Lower lobe of right lung (tissue), 2 donors: ENCODE measurements around the gene ZFR2. TPM values are rescaled to one million over a fixed set of nuclear protein-coding genes. Genes with fewer than 3 reads are reported as not detected.

ENCODE experiments used
- ATAC-seq, 2 donors: fragments of 200-7000 bp; cut with Tn5 transposase; one replicate each; pipeline ENCODE4 v1.9.1; 2020 to 2022; ENCODE audit warnings: mild to moderate bottlenecking in 2 of 2, moderate library complexity in 2 of 2
- DNase-seq: peaks from one replicate; pipeline ENCODE4 v3.0.0-alpha.2; 2020
- H3K27ac ChIP-seq: fragments of 200-600 bp; one replicate; pipeline ENCODE4 v1.8.0; 2022
- H3K27me3 ChIP-seq: fragments of 200-600 bp; one replicate; pipeline ENCODE4 v1.8.0; 2022; ENCODE audit warnings: low read depth
- H3K36me3 ChIP-seq: fragments of 200-600 bp; one replicate; pipeline ENCODE4 v1.8.0; 2022; ENCODE audit warnings: mild to moderate bottlenecking
- H3K4me1 ChIP-seq: fragments of 200-600 bp; one replicate; pipeline ENCODE4 v1.8.0; 2022
- H3K4me3 ChIP-seq: fragments of 200-600 bp; one replicate; pipeline ENCODE4 v1.8.0; 2022; ENCODE audit warnings: mild to moderate bottlenecking
- H3K9me3 ChIP-seq: fragments of 200-600 bp; one replicate; pipeline ENCODE4 v1.8.0; 2022
- CTCF ChIP-seq: fragments of 200-600 bp; IDR thresholded peaks from one replicate; pipeline ENCODE4 v1.8.0; 2022; ENCODE audit warnings: antibody characterized with exemption, mild to moderate bottlenecking
- intact Hi-C: fragments of 100-400 bp; cut with DNase I; formaldehyde crosslinking; loops from one replicate; pipeline ENCODE4 v1.11.0; 2022
- total RNA-seq: library from RNA; stranded (reverse); fragmentation: NEBNext Ultra II Directional; extraction: Animal tissue kit (Norgen Biotek cat#: 25700); gene quantifications from one replicate; pipeline ENCODE4 v1.2.1, GENCODE V29; 2021
- donor health status: DM: no; HTN: yes; CAD: no; lungs with severe emphysema.

The ZFR2 gene
- total RNA-seq, 1 donor from 2014 or later: 0.41 TPM

- no peak overlapping the region for H3K4me3 ChIP-seq
- H3K4me1 ChIP-seq: no peaks in the 10 kb centered on the region
- no peak for DNase-seq
- no peak overlapping the region for H3K27ac ChIP-seq
- TF ChIP-seq CTCF: no peak
- intact Hi-C loops: no loop called here
- ATAC-seq: no peak
- no peaks in the 10 kb centered on the region for H3K27me3 ChIP-seq
- peaks cover 1% of the 10 kb centered on the region for H3K9me3 ChIP-seq
- no peaks in the 10 kb centered on the region for H3K36me3 ChIP-seq
Measured at GRCh38 chr19:3857449-3858003, 11.3 kb downstream of the ZFR2 start.

GRCh38 chr19:3855320-3855719 lies 13.5 kb downstream of the ZFR2 start:
- Histone ChIP-seq H3K27me3 (no peaks in the 10 kb centered on the region), H3K27ac (no peak overlapping the region), H3K4me1 (no peaks in the 10 kb centered on the region), H3K36me3 (no peaks in the 10 kb centered on the region), H3K4me3 (no peak overlapping the region), H3K9me3 (peaks cover 18% of the 10 kb centered on the region)
- intact Hi-C loops: no loop called here
- DNase-seq (no peak), ATAC-seq (no peak)
- TF ChIP-seq CTCF: no peak

- Histone ChIP-seq H3K27me3 (no peaks in the 10 kb centered on the region), H3K36me3 (no peaks in the 10 kb centered on the region), H3K9me3 (peaks cover 18% of the 10 kb centered on the region), H3K4me3 (no peak overlapping the region), H3K4me1 (no peaks in the 10 kb centered on the region), H3K27ac (no peak overlapping the region)
- peak; percentile 13 for TF ChIP-seq CTCF
- DNase-seq (no peak), ATAC-seq (no peak)
- intact Hi-C loops: no loop called here
Measured at GRCh38 chr19:3852614-3853254, 16.1 kb downstream of the ZFR2 start.

- H3K27me3 ChIP-seq: no peaks in the 10 kb centered on the region
- TF ChIP-seq CTCF: no peak
- no peak overlapping the region for H3K4me3 ChIP-seq
- ATAC-seq (no peak), DNase-seq (no peak)
- H3K27ac ChIP-seq: no peak overlapping the region
- peaks cover 18% of the 10 kb centered on the region for H3K9me3 ChIP-seq
- no peaks in the 10 kb centered on the region for H3K36me3 ChIP-seq
- no peaks in the 10 kb centered on the region for H3K4me1 ChIP-seq
- intact Hi-C loops: no loop called here
Measured at GRCh38 chr19:3852177-3852511, 16.7 kb downstream of the ZFR2 start.

GRCh38 chr19:3851254-3852176 lies 17.3 kb downstream of the ZFR2 start:
- ATAC-seq (no peak), DNase-seq (no peak)

More at GRCh38 chr19:3851254-3852176, 17.3 kb downstream of the ZFR2 start:
- Histone ChIP-seq H3K4me3 (no peak overlapping the region), H3K27me3 (no peaks in the 10 kb centered on the region), H3K4me1 (no peaks in the 10 kb centered on the region), H3K9me3 (peaks cover 18% of the 10 kb centered on the region), H3K36me3 (no peaks in the 10 kb centered on the region), H3K27ac (no peak overlapping the region)
- TF ChIP-seq CTCF: no peak
- intact Hi-C loops: no loop called here
